H9 (cell line): ENCODE data around the gene MCAT. TPM values are rescaled to one million over a fixed set of nuclear protein-coding genes. Genes with fewer than 3 reads are reported as not detected.

Source experiments
- DNase-seq: peaks from one replicate; pipeline ENCODE4 v3.0.0-alpha.2; 2017
- H2AFZ ChIP-seq: one replicate; pipeline ENCODE4 v1.6.1; 2013; ENCODE audit warnings: mild to moderate bottlenecking, low read length, control low read depth, moderate library complexity
- H2AK5ac ChIP-seq: 2 replicates; pipeline ENCODE4 v1.6.1; 2013; ENCODE audit warnings: low read length, control low read depth, mixed read lengths; ENCODE audit not compliant: insufficient read length
- H2BK120ac ChIP-seq: one replicate; pipeline ENCODE4 v1.6.1; 2013; ENCODE audit warnings: low read depth, mild to moderate bottlenecking, low read length, control low read depth, inconsistent platforms; ENCODE audit not compliant: poor library complexity, severe bottlenecking
- H2BK12ac ChIP-seq: 2 replicates; pipeline ENCODE4 v1.6.1; 2013; ENCODE audit warnings: low read length, control low read depth, mixed read lengths, low read depth; ENCODE audit not compliant: insufficient read length
- H2BK15ac ChIP-seq: 2 replicates; pipeline ENCODE4 v1.6.1; 2013; ENCODE audit warnings: low read depth, low read length, control low read depth
- H2BK20ac ChIP-seq: one replicate; pipeline ENCODE4 v1.6.1; 2013; ENCODE audit warnings: low read depth, mild to moderate bottlenecking, low read length, control low read depth, inconsistent platforms; ENCODE audit not compliant: poor library complexity, severe bottlenecking
- H2BK5ac ChIP-seq: 2 replicates; pipeline ENCODE4 v1.6.1; 2013; ENCODE audit warnings: low read length, control low read depth, mixed read lengths; ENCODE audit not compliant: insufficient read length
- H3K14ac ChIP-seq: 2 replicates; pipeline ENCODE4 v1.6.1; 2013; ENCODE audit warnings: low read length, control low read depth; ENCODE audit not compliant: insufficient read depth
- H3K18ac ChIP-seq: 2 replicates; pipeline ENCODE4 v1.6.1; 2013; ENCODE audit warnings: low read depth, mild to moderate bottlenecking, mixed read lengths, low read length, control low read depth; ENCODE audit not compliant: insufficient read length
- H3K23ac ChIP-seq: 2 replicates; pipeline ENCODE4 v1.6.1; 2013; ENCODE audit warnings: low read length, control low read depth, mixed read lengths, low read depth; ENCODE audit not compliant: insufficient read length
- H3K23me2 ChIP-seq: 2 replicates; pipeline ENCODE4 v1.6.1; 2013; ENCODE audit warnings: low read depth, mild to moderate bottlenecking, mixed read lengths, low read length, control low read depth; ENCODE audit not compliant: insufficient read length, poor library complexity, severe bottlenecking
- H3K27ac ChIP-seq: 2 replicates; pipeline ENCODE4 v1.5.1; 2013; ENCODE audit warnings: low read length, control low read depth, mixed read lengths, low read depth; ENCODE audit not compliant: insufficient read length
- H3K27me3 ChIP-seq: 2 replicates; pipeline ENCODE4 v1.6.1; 2013; ENCODE audit warnings: low read length, control low read depth, inconsistent platforms; ENCODE audit not compliant: insufficient read depth
- H3K4ac ChIP-seq: 2 replicates; pipeline ENCODE4 v1.6.1; 2013; ENCODE audit warnings: low read depth, mild to moderate bottlenecking, control low read depth, inconsistent platforms, low read length, moderate library complexity
- H3K4me1 ChIP-seq: 2 replicates; pipeline ENCODE4 v1.6.1; 2013; ENCODE audit warnings: low read length, control low read depth, inconsistent platforms; ENCODE audit not compliant: insufficient read depth
- H3K4me2 ChIP-seq: 2 replicates; pipeline ENCODE4 v1.6.1; 2013; ENCODE audit warnings: low read length, control low read depth, mixed read lengths; ENCODE audit not compliant: insufficient read length, insufficient read depth
- H3K56ac ChIP-seq: 2 replicates; pipeline ENCODE4 v1.6.1; 2013; ENCODE audit warnings: low read depth, mild to moderate bottlenecking, mixed read lengths, low read length, control low read depth; ENCODE audit not compliant: insufficient read length
- H3K79me1 ChIP-seq: 2 replicates; pipeline ENCODE4 v1.6.1; 2013; ENCODE audit warnings: low read depth, mild to moderate bottlenecking, moderate library complexity, low read length, control low read depth, inconsistent platforms; ENCODE audit not compliant: insufficient read depth, poor library complexity, severe bottlenecking
- H3K79me2 ChIP-seq: 2 replicates; pipeline ENCODE4 v1.6.1; 2013; ENCODE audit warnings: low read length, control low read depth, inconsistent platforms; ENCODE audit not compliant: insufficient read depth
- H3K9ac ChIP-seq: 2 replicates; pipeline ENCODE4 v1.6.1; 2013; ENCODE audit warnings: low read length, control low read depth, mixed read lengths; ENCODE audit not compliant: insufficient read length; ENCODE audit errors: extremely low read depth
- H3K9me3 ChIP-seq: one replicate; pipeline ENCODE4 v1.6.1; 2013; ENCODE audit warnings: low read depth, low read length, inconsistent platforms; ENCODE audit not compliant: control insufficient read depth
- H3T11ph ChIP-seq: one replicate; pipeline ENCODE4 v1.6.1; 2013; ENCODE audit warnings: mild to moderate bottlenecking, low read length, control low read depth, inconsistent platforms
- H4K20me1 ChIP-seq: one replicate; pipeline ENCODE4 v1.6.1; 2013; ENCODE audit not compliant: control insufficient read depth, insufficient read length, insufficient read depth
- H4K5ac ChIP-seq: 2 replicates; pipeline ENCODE4 v1.6.1; 2013; ENCODE audit warnings: low read depth, mild to moderate bottlenecking, mixed read lengths, low read length, control low read depth; ENCODE audit not compliant: insufficient read length
- H4K8ac ChIP-seq: replicated peaks from 2 replicates; pipeline ENCODE4 v1.6.1; 2013; ENCODE audit warnings: low read length, control low read depth, mixed read lengths, low read depth; ENCODE audit not compliant: insufficient read length
- H4K91ac ChIP-seq: 2 replicates; pipeline ENCODE4 v1.6.1; 2013; ENCODE audit warnings: low read depth, mild to moderate bottlenecking, moderate library complexity, mixed read lengths, low read length, control low read depth; ENCODE audit not compliant: insufficient read length
- H3K27ac Mint-ChIP-seq, 3 experiments: 2 replicates in 2 of 3; 3 replicates in 1 of 3; pipeline ENCODE4 v1.8.0; 2020 to 2021; ENCODE audit warnings: mixed read lengths in 3 of 3, mild to moderate bottlenecking in 1 of 3, moderate library complexity in 1 of 3
- H3K27me3 Mint-ChIP-seq: 2 replicates; pipeline ENCODE4 v1.8.0; 2021; ENCODE audit warnings: low read depth, mild to moderate bottlenecking, moderate library complexity, mixed read lengths
- H3K36me3 Mint-ChIP-seq, 3 experiments: 2 replicates in 2 of 3; 3 replicates in 1 of 3; pipeline ENCODE4 v1.8.0; 2020 to 2021; ENCODE audit warnings: low read depth in 3 of 3, mixed read lengths in 3 of 3; ENCODE audit not compliant: insufficient read depth in 1 of 3
- H3K4me1 Mint-ChIP-seq, 2 experiments: 2 replicates each; pipeline ENCODE4 v1.8.0; 2020; ENCODE audit warnings: mixed read lengths in 2 of 2
- H3K4me3 Mint-ChIP-seq, 2 experiments: 2 replicates in 1 of 2; 3 replicates in 1 of 2; pipeline ENCODE4 v1.8.0; 2020 to 2021; ENCODE audit warnings: mild to moderate bottlenecking in 2 of 2, mixed read lengths in 2 of 2, moderate library complexity in 1 of 2
- H3K9me3 Mint-ChIP-seq, 2 experiments: 2 replicates in 1 of 2; 3 replicates in 1 of 2; pipeline ENCODE4 v1.8.0; 2020; ENCODE audit warnings: mild to moderate bottlenecking in 2 of 2, mixed read lengths in 2 of 2, moderate library complexity in 1 of 2
- CTCF ChIP-seq: fragments of 200-600 bp; sonication (generic); conservative IDR thresholded peaks from 3 replicates; pipeline ENCODE4 v1.8.0; 2021; ENCODE audit warnings: antibody characterized with exemption, mild to moderate bottlenecking
- WGBS: extraction: QIAGEN DNeasy Blood & Tissue Kit; methylation state at CpG from one replicate; pipeline ENCODE4 v1.1.7; 2013; ENCODE audit warnings: missing lambda C conversion rate, low lambda C conversion rate, mixed read lengths; ENCODE audit not compliant: insufficient read length; ENCODE audit errors: extremely low coverage; 5-methylcytosine and 5-hydroxymethylcytosine counted together
- total RNA-seq: library from RNA; stranded (reverse); gene quantifications from 2 replicates; pipeline ENCODE4 v1.2.1, GENCODE V29; 2021

Gene MCAT
- total RNA-seq, 1 experiment from 2014 or later = 20.3 TPM

GRCh38 chr22:43109511-43109910, 33.7 kb downstream of the MCAT start:
- no peak for DNase-seq
- Mint-ChIP-seq H3K36me3 (no peaks in the 10 kb centered on the region), H3K27ac (no peak overlapping the region), H3K9me3 (no peaks in the 10 kb centered on the region), H3K4me1 (peaks cover 9 to 31% of the 10 kb centered on the region in 2 experiments), H3K27me3 (peaks cover 78% of the 10 kb centered on the region), H3K4me3 (peak overlapping the region; percentile 41 to 68)
- no peak overlapping the region for H3K9ac ChIP-seq
- no peak overlapping the region for H4K91ac ChIP-seq
- TF ChIP-seq CTCF = no peak
- H3T11ph ChIP-seq = no peak overlapping the region
- no peak overlapping the region for H4K8ac ChIP-seq
- H2AK5ac ChIP-seq = no peak overlapping the region
- no CpG with 5 or more reads among the region's 5 CpGs for WGBS
- H2BK20ac ChIP-seq = no peak overlapping the region
- no peak overlapping the region for H3K4ac ChIP-seq
- H2AFZ ChIP-seq = no peak overlapping the region
- no peaks in the 10 kb centered on the region for H4K20me1 ChIP-seq
- peaks cover 11% of the 10 kb centered on the region for H3K23me2 ChIP-seq
- no peak overlapping the region for H2BK15ac ChIP-seq
- H3K18ac ChIP-seq = no peak overlapping the region
- H3K4me1 ChIP-seq = peaks cover 4% of the 10 kb centered on the region; the same call in 1 of the 2 replicates
- H3K23ac ChIP-seq = no peak overlapping the region
- no peaks in the 10 kb centered on the region for H3K79me2 ChIP-seq
- H2BK120ac ChIP-seq = no peak overlapping the region
- no peak overlapping the region for H2BK5ac ChIP-seq
- H3K79me1 ChIP-seq = no peaks in the 10 kb centered on the region
- no peak overlapping the region for H2BK12ac ChIP-seq
- H3K14ac ChIP-seq = no peak overlapping the region
- H3K56ac ChIP-seq = no peak overlapping the region
- H4K5ac ChIP-seq = no peak overlapping the region
- H3K27me3 ChIP-seq = peaks cover 27% of the 10 kb centered on the region
- H3K4me2 ChIP-seq = peak overlapping the region; percentile 85
- H3K9me3 ChIP-seq = no peaks in the 10 kb centered on the region
- H3K27ac ChIP-seq = no peak overlapping the region
